Breast epithelium (tissue), 4 donors: ENCODE data around the gene MYL1. TPM values are rescaled to one million over a fixed set of nuclear protein-coding genes. Genes with fewer than 3 reads are reported as not detected.

ENCODE experiments used
- DNase-seq, 2 donors: peaks; one replicate each; pipeline ENCODE4 v3.0.0-alpha.2; 2019; ENCODE audit warnings: low spot score in 2 of 2
- H3K27ac ChIP-seq, 2 donors: fragments of 200-600 bp; sonication (generic) in 1 of 2; one replicate each; pipeline ENCODE4 v1.5.1; 2016 to 2019; ENCODE audit warnings: mild to moderate bottlenecking in 1 of 2
- H3K27me3 ChIP-seq, 2 donors: fragments of 200-600 bp; sonication (generic) in 1 of 2; one replicate each; pipeline versions ENCODE4 v1.5.1 to v1.6.0; 2017 to 2019; ENCODE audit warnings: control low read depth in 1 of 2, mild to moderate bottlenecking in 1 of 2
- H3K36me3 ChIP-seq: fragments of 200-600 bp; one replicate; pipeline ENCODE4 v1.5.1; 2019
- H3K4me1 ChIP-seq, 2 donors: fragments of 200-600 bp; sonication (generic); one replicate each; pipeline ENCODE4 v1.5.1; 2016 to 2019; ENCODE audit warnings: control low read depth in 1 of 2
- H3K4me3 ChIP-seq, 3 donors: fragments of 200-600 bp; sonication (generic); 1 replicate in 2 of 3; 2 replicates in 1 of 3; pipeline ENCODE4 v1.5.1; 2016 to 2019; ENCODE audit warnings: mild to moderate bottlenecking in 3 of 3, moderate library complexity in 2 of 3
- H3K9me3 ChIP-seq, 2 donors: fragments of 200-600 bp; sonication (generic) in 1 of 2; one replicate each; pipeline ENCODE4 v1.5.1; 2016 to 2019; ENCODE audit warnings: control low read depth in 1 of 2
- CTCF ChIP-seq, 3 donors: fragments of 450-650 bp; IDR thresholded peaks; one replicate each; pipeline ENCODE4 v1.5.1; 2016 to 2017; ENCODE audit warnings: antibody characterized with exemption in 3 of 3, mild to moderate bottlenecking in 3 of 3, moderate library complexity in 3 of 3
- POLR2A ChIP-seq: fragments of 450-650 bp; IDR thresholded peaks from one replicate; pipeline ENCODE4 v1.6.1; 2016; ENCODE audit warnings: antibody characterized with exemption, mild to moderate bottlenecking, moderate library complexity
- POLR2AphosphoS5 ChIP-seq, 3 donors: sonication (generic); formaldehyde crosslinking; IDR thresholded peaks; one replicate each; pipeline ENCODE4 v1.6.1; 2017; ENCODE audit warnings: antibody characterized with exemption in 3 of 3
- intact Hi-C: fragments of 100-400 bp; cut with DNase I; formaldehyde crosslinking; loops from one replicate; pipeline ENCODE4 v1.15.1; 2023; ENCODE audit warnings: low total_unique reads
- total RNA-seq, 3 donors: library from RNA; depleted of rRNA; stranded (reverse); fragments of >200 nt; gene quantifications; one replicate each; pipeline ENCODE4 v1.1.0, GENCODE V29; 2016

The MYL1 gene
- total RNA-seq, 3 donors from 2014 or later: not detected

- Histone ChIP-seq H3K36me3 (no peaks in the 10 kb centered on the region), H3K27ac (no peak overlapping the region), H3K4me3 (no peak overlapping the region), H3K9me3 (no peaks in the 10 kb centered on the region), H3K27me3 (no peaks in the 10 kb centered on the region), H3K4me1 (no peaks in the 10 kb centered on the region)
- DNase-seq: no peak
- intact Hi-C loops: no loop called here
- TF ChIP-seq POLR2A (no peak), CTCF (IDR thresholded peaks at IDR 0.05) (no peak), POLR2AphosphoS5 (IDR thresholded peaks at IDR 0.05) (no peak)
Measured at GRCh38 chr2:210299866-210300373, 15.1 kb downstream of the MYL1 start.

- no peaks in the 10 kb centered on the region for H3K9me3 ChIP-seq
Measured at GRCh38 chr2:210288408-210288807, 26.6 kb downstream of the MYL1 start.

GRCh38 chr2:210287301-210287700 lies 27.7 kb downstream of the MYL1 start:
- peaks cover 0 to 7% of the 10 kb centered on the region in 2 donors for H3K9me3 ChIP-seq
- no peaks in the 10 kb centered on the region for H3K36me3 ChIP-seq
- H3K27ac ChIP-seq: no peak overlapping the region
- intact Hi-C loops: no loop called here
- H3K4me3 ChIP-seq: no peak overlapping the region
- no peaks in the 10 kb centered on the region for H3K27me3 ChIP-seq
- DNase-seq: no peak
- TF ChIP-seq POLR2AphosphoS5 (IDR thresholded peaks at IDR 0.05) (no peak), CTCF (IDR thresholded peaks at IDR 0.05) (no peak), POLR2A (no peak)
- H3K4me1 ChIP-seq: no peaks in the 10 kb centered on the region

More at GRCh38 chr2:210288408-210288807, 26.6 kb downstream of the MYL1 start:
- H3K4me1 ChIP-seq: no peaks in the 10 kb centered on the region
- DNase-seq: no peak
- intact Hi-C loops: no loop called here
- no peaks in the 10 kb centered on the region for H3K36me3 ChIP-seq
- no peak for TF ChIP-seq POLR2AphosphoS5 (IDR thresholded peaks at IDR 0.05)
- no peak for TF ChIP-seq POLR2A
- TF ChIP-seq CTCF (IDR thresholded peaks at IDR 0.05): no peak
- no peak overlapping the region for H3K27ac ChIP-seq
- no peak overlapping the region for H3K4me3 ChIP-seq
- H3K27me3 ChIP-seq: no peaks in the 10 kb centered on the region

GRCh38 chr2:210286123-210286680 lies 28.8 kb downstream of the MYL1 start:
- peaks cover 0 to 7% of the 10 kb centered on the region in 2 donors for H3K9me3 ChIP-seq
- no peak overlapping the region for H3K27ac ChIP-seq
- intact Hi-C loops: no loop called here
- TF ChIP-seq POLR2A (no peak), POLR2AphosphoS5 (IDR thresholded peaks at IDR 0.05) (no peak), CTCF (IDR thresholded peaks at IDR 0.05) (no peak)
- no peaks in the 10 kb centered on the region for H3K27me3 ChIP-seq
- no peak overlapping the region for H3K4me3 ChIP-seq
- no peaks in the 10 kb centered on the region for H3K4me1 ChIP-seq
- DNase-seq: no peak
- no peaks in the 10 kb centered on the region for H3K36me3 ChIP-seq

GRCh38 chr2:210277133-210277532 lies 37.8 kb downstream of the MYL1 start:
- Histone ChIP-seq H3K27me3 (no peaks in the 10 kb centered on the region), H3K36me3 (no peaks in the 10 kb centered on the region), H3K4me1 (no peaks in the 10 kb centered on the region), H3K4me3 (no peak overlapping the region), H3K9me3 (no peaks in the 10 kb centered on the region), H3K27ac (no peak overlapping the region)
- no peak for TF ChIP-seq CTCF (IDR thresholded peaks at IDR 0.05)
- no peak for TF ChIP-seq POLR2AphosphoS5 (IDR thresholded peaks at IDR 0.05)
- TF ChIP-seq POLR2A: no peak
- intact Hi-C loops: no loop called here
- no peak for DNase-seq
